Breast epithelium (tissue), 3 donors: ENCODE results near the gene SERPINA4.

Source experiments
- POLR2A ChIP-seq: fragments of 450-650 bp; IDR thresholded peaks from one replicate; pipeline ENCODE4 v1.6.1; 2016; ENCODE audit warnings: antibody characterized with exemption, mild to moderate bottlenecking, moderate library complexity
- TF ChIP-seq, protein P1 (sequence below), 3 donors: fragments of 450-650 bp; IDR thresholded peaks; one replicate each; pipeline ENCODE4 v1.5.1; 2016 to 2017; ENCODE audit warnings: antibody characterized with exemption in 3 of 3, mild to moderate bottlenecking in 3 of 3, moderate library complexity in 3 of 3

DNA sequence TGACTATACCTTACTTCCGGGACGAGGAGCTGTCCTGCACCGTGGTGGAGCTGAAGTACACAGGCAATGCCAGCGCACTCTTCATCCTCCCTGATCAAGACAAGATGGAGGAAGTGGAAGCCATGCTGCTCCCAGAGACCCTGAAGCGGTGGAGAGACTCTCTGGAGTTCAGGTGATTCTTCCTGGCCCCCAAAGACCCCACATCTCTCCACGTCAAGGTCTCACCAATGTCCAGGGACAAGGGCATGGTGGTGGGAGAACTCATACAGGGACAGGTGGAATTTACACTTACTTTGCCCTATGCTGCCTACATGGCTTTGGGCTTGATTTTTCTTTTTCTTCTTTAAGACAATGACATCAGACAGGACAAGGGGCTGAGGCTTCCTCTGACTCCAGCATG is 58.1 kb downstream of the SERPINA4 start:
- TF ChIP-seq, protein P1, sequence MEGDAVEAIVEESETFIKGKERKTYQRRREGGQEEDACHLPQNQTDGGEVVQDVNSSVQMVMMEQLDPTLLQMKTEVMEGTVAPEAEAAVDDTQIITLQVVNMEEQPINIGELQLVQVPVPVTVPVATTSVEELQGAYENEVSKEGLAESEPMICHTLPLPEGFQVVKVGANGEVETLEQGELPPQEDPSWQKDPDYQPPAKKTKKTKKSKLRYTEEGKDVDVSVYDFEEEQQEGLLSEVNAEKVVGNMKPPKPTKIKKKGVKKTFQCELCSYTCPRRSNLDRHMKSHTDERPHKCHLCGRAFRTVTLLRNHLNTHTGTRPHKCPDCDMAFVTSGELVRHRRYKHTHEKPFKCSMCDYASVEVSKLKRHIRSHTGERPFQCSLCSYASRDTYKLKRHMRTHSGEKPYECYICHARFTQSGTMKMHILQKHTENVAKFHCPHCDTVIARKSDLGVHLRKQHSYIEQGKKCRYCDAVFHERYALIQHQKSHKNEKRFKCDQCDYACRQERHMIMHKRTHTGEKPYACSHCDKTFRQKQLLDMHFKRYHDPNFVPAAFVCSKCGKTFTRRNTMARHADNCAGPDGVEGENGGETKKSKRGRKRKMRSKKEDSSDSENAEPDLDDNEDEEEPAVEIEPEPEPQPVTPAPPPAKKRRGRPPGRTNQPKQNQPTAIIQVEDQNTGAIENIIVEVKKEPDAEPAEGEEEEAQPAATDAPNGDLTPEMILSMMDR (IDR thresholded peaks at IDR 0.05), result no peak
- no peak for TF ChIP-seq POLR2A
